NCI-H460 (cell line): ENCODE results near the gene ARHGEF3. TPM values are rescaled to one million over a fixed set of nuclear protein-coding genes. Genes with fewer than 3 reads are reported as not detected.

ENCODE experiments used
- DNase-seq: peaks from one replicate; pipeline ENCODE4 v3.0.0-alpha.2; 2016; ENCODE audit warnings: low read depth; ENCODE audit errors: extremely low read depth
- total RNA-seq: library from RNA; depleted of rRNA; stranded (reverse); fragments of >200 nt; shearing (Covaris generic); gene quantifications from 2 replicates; pipeline ENCODE4 v1.2.3, GENCODE V29; 2014

The ARHGEF3 gene
- total RNA-seq, 1 experiment from 2014 or later = 1.8 TPM

- no peak for DNase-seq
Observed at GRCh38 chr3:56823421-56823926, 21.7 kb upstream of the ARHGEF3 start.

GRCh38 chr3:56822501-56822900 lies 20.8 kb upstream of the ARHGEF3 start:
- no peak for DNase-seq

GRCh38 chr3:56819016-56819809 lies 17.5 kb upstream of the ARHGEF3 start:
- DNase-seq = no peak

- DNase-seq = no peak
Observed at GRCh38 chr3:56818156-56818985, 16.6 kb upstream of the ARHGEF3 start.

- DNase-seq = no peak
Observed at GRCh38 chr3:56817646-56818045, 15.9 kb upstream of the ARHGEF3 start.

GRCh38 chr3:56816061-56816460 lies 14.3 kb upstream of the ARHGEF3 start:
- no peak for DNase-seq

GRCh38 chr3:56815589-56815988 lies 13.8 kb upstream of the ARHGEF3 start:
- no peak for DNase-seq

GRCh38 chr3:56813653-56813960 lies 11.9 kb upstream of the ARHGEF3 start:
- no peak for DNase-seq

GRCh38 chr3:56812754-56813652 lies 11.3 kb upstream of the ARHGEF3 start:
- no peak for DNase-seq

- DNase-seq = no peak
Observed at GRCh38 chr3:56811546-56812202, 9.9 kb upstream of the ARHGEF3 start.

- no peak for DNase-seq
Observed at GRCh38 chr3:56810577-56811545, 9.1 kb upstream of the ARHGEF3 start.

- DNase-seq = no peak
Observed at GRCh38 chr3:56806407-56806806, 4.7 kb upstream of the ARHGEF3 start.

- DNase-seq = no peak
Observed at GRCh38 chr3:56802790-56803189, 1.0 kb upstream of the ARHGEF3 start.

GRCh38 chr3:56802378-56802745 lies 613 bp upstream of the ARHGEF3 start:
- no peak for DNase-seq

- DNase-seq = no peak
Observed at GRCh38 chr3:56800832-56801661, 702 bp downstream of the ARHGEF3 start.

- DNase-seq = no peak
Observed at GRCh38 chr3:56800130-56800831, 1.5 kb downstream of the ARHGEF3 start.

- peak; percentile 41 for DNase-seq
Observed at GRCh38 chr3:56799251-56799882, 2.4 kb downstream of the ARHGEF3 start.
